ENCODE data around the gene ZSCAN10.

Gene ZSCAN10

GRCh38 chr16:3098459-3099394 is at the start of gene ZSCAN10:
ZSCAN10 (minus strand) TSS chr16:3099294; CDS start chr16:3092937, 6,357 bp downstream.
- no peaks in the 10 kb centered on the region for H3K36me3 Mint-ChIP-seq
- ATAC-seq (ENCODE audit: low read depth) (no peak), DNase-seq (ENCODE audit: low spot score in 2 of 2) (no peak)
- peak within 1 kb of the TSS; percentile 85 for H3K4me3 Mint-ChIP-seq
- no peaks in the 10 kb centered on the region for H3K9me3 Mint-ChIP-seq
- H3K27me3 Mint-ChIP-seq = no peaks in the 10 kb centered on the region
- H3K4me1 Mint-ChIP-seq = peaks cover 16% of the 10 kb centered on the region
- H3K27ac Mint-ChIP-seq = no peak within 1 kb of the TSS

- Mint-ChIP-seq H3K4me1 (peaks cover 16% of the 10 kb centered on the region), H3K36me3 (no peaks in the 10 kb centered on the region), H3K4me3 (peak overlapping the region; percentile 89), H3K27ac (no peak overlapping the region), H3K27me3 (no peaks in the 10 kb centered on the region), H3K9me3 (no peaks in the 10 kb centered on the region)
- DNase-seq (ENCODE audit: low spot score in 2 of 2) (no peak), ATAC-seq (ENCODE audit: low read depth) (no peak)
Observed at GRCh38 chr16:3148256-3149192, 49.4 kb upstream of the ZSCAN10 start.

GRCh38 chr16:3147757-3148104 is 48.6 kb upstream of the ZSCAN10 start:
- Mint-ChIP-seq H3K4me1 (peaks cover 16% of the 10 kb centered on the region), H3K9me3 (no peaks in the 10 kb centered on the region), H3K4me3 (no peak overlapping the region), H3K36me3 (no peaks in the 10 kb centered on the region), H3K27me3 (no peaks in the 10 kb centered on the region), H3K27ac (no peak overlapping the region)
- DNase-seq (ENCODE audit: low spot score in 2 of 2) (no peak), ATAC-seq (ENCODE audit: low read depth) (no peak)

- no peak for ATAC-seq (ENCODE audit: low read depth)
Observed at GRCh38 chr16:3147046-3147756, 48.1 kb upstream of the ZSCAN10 start.

GRCh38 chr16:3145660-3146059 is 46.6 kb upstream of the ZSCAN10 start:
- ATAC-seq (ENCODE audit: low read depth) (no peak), DNase-seq (ENCODE audit: low spot score in 2 of 2) (no peak)
- peaks cover 10% of the 10 kb centered on the region for H3K36me3 Mint-ChIP-seq
- no peaks in the 10 kb centered on the region for H3K9me3 Mint-ChIP-seq
- H3K27ac Mint-ChIP-seq = no peak overlapping the region
- no peak overlapping the region for H3K4me3 Mint-ChIP-seq
- H3K4me1 Mint-ChIP-seq = peaks cover 6% of the 10 kb centered on the region
- no peaks in the 10 kb centered on the region for H3K27me3 Mint-ChIP-seq

More at GRCh38 chr16:3147046-3147756, 48.1 kb upstream of the ZSCAN10 start:
- H3K36me3 Mint-ChIP-seq = peaks cover 4% of the 10 kb centered on the region
- no peak overlapping the region for H3K4me3 Mint-ChIP-seq
- no peak for DNase-seq (ENCODE audit: low spot score in 2 of 2)
- H3K9me3 Mint-ChIP-seq = no peaks in the 10 kb centered on the region
- no peaks in the 10 kb centered on the region for H3K27me3 Mint-ChIP-seq
- no peak overlapping the region for H3K27ac Mint-ChIP-seq
- peaks cover 10% of the 10 kb centered on the region for H3K4me1 Mint-ChIP-seq

GRCh38 chr16:3145151-3145550 is 46.1 kb upstream of the ZSCAN10 start:
- no peak for ATAC-seq (ENCODE audit: low read depth)
- H3K27me3 Mint-ChIP-seq = no peaks in the 10 kb centered on the region
- DNase-seq (ENCODE audit: low spot score in 2 of 2) = no peak
- peaks cover 11% of the 10 kb centered on the region for H3K36me3 Mint-ChIP-seq
- H3K27ac Mint-ChIP-seq = peak overlapping the region; percentile 48
- H3K9me3 Mint-ChIP-seq = no peaks in the 10 kb centered on the region
- H3K4me1 Mint-ChIP-seq = peaks cover 4% of the 10 kb centered on the region
- no peak overlapping the region for H3K4me3 Mint-ChIP-seq

- no peak overlapping the region for H3K27ac Mint-ChIP-seq
- ATAC-seq (ENCODE audit: low read depth) (no peak), DNase-seq (ENCODE audit: low spot score in 2 of 2) (no peak)
- H3K27me3 Mint-ChIP-seq = no peaks in the 10 kb centered on the region
- peaks cover 12% of the 10 kb centered on the region for H3K36me3 Mint-ChIP-seq
- no peaks in the 10 kb centered on the region for H3K9me3 Mint-ChIP-seq
- H3K4me1 Mint-ChIP-seq = peaks cover 4% of the 10 kb centered on the region
- no peak overlapping the region for H3K4me3 Mint-ChIP-seq
Observed at GRCh38 chr16:3144321-3144983, 45.4 kb upstream of the ZSCAN10 start.

- Mint-ChIP-seq H3K4me3 (no peak overlapping the region), H3K27ac (no peak overlapping the region), H3K36me3 (peaks cover 16% of the 10 kb centered on the region), H3K4me1 (no peaks in the 10 kb centered on the region), H3K9me3 (no peaks in the 10 kb centered on the region), H3K27me3 (no peaks in the 10 kb centered on the region)
- ATAC-seq (ENCODE audit: low read depth) (no peak), DNase-seq (ENCODE audit: low spot score in 2 of 2) (no peak)
Observed at GRCh38 chr16:3143598-3144320, 44.7 kb upstream of the ZSCAN10 start.

GRCh38 chr16:3143189-3143588 is 44.1 kb upstream of the ZSCAN10 start:
- DNase-seq (ENCODE audit: low spot score in 2 of 2) = no peak
- ATAC-seq (ENCODE audit: low read depth) = no peak
- Mint-ChIP-seq H3K4me3 (no peak overlapping the region), H3K9me3 (no peaks in the 10 kb centered on the region), H3K27me3 (no peaks in the 10 kb centered on the region), H3K36me3 (peaks cover 16% of the 10 kb centered on the region), H3K27ac (no peak overlapping the region), H3K4me1 (no peaks in the 10 kb centered on the region)

GRCh38 chr16:3142770-3143169 is 43.7 kb upstream of the ZSCAN10 start:
- Mint-ChIP-seq H3K4me1 (no peaks in the 10 kb centered on the region), H3K36me3 (peaks cover 16% of the 10 kb centered on the region), H3K27ac (no peak overlapping the region), H3K9me3 (no peaks in the 10 kb centered on the region), H3K4me3 (no peak overlapping the region), H3K27me3 (no peaks in the 10 kb centered on the region)
- no peak for DNase-seq (ENCODE audit: low spot score in 2 of 2)
- no peak for ATAC-seq (ENCODE audit: low read depth)

- Mint-ChIP-seq H3K27ac (no peak overlapping the region), H3K9me3 (no peaks in the 10 kb centered on the region), H3K4me3 (no peak overlapping the region), H3K36me3 (peaks cover 16% of the 10 kb centered on the region), H3K4me1 (no peaks in the 10 kb centered on the region), H3K27me3 (no peaks in the 10 kb centered on the region)
- ATAC-seq (ENCODE audit: low read depth) = no peak
- DNase-seq (ENCODE audit: low spot score in 2 of 2) = no peak
Observed at GRCh38 chr16:3142327-3142726, 43.2 kb upstream of the ZSCAN10 start.

- ATAC-seq (ENCODE audit: low read depth) (no peak), DNase-seq (ENCODE audit: low spot score in 2 of 2) (no peak)
- Mint-ChIP-seq H3K4me3 (no peak overlapping the region), H3K4me1 (no peaks in the 10 kb centered on the region), H3K27me3 (no peaks in the 10 kb centered on the region), H3K36me3 (peaks cover 16% of the 10 kb centered on the region), H3K9me3 (no peaks in the 10 kb centered on the region), H3K27ac (no peak overlapping the region)
Observed at GRCh38 chr16:3141781-3142311, 42.8 kb upstream of the ZSCAN10 start.

Measured in memory B cell (primary cell).